ENCODE results near the gene MTNR1B.

The MTNR1B gene

GRCh38 chr11:92978271-92979111 is 9.0 kb downstream of the MTNR1B start:
- DNase-seq: no peak

- DNase-seq: no peak
These were observed 9.7 kb downstream of the MTNR1B start for GRCh38 chr11:92979176-92979575.

GRCh38 chr11:92980312-92980711 is 10.9 kb downstream of the MTNR1B start:
- DNase-seq: no peak

GRCh38 chr11:92981508-92982043 is 12.1 kb downstream of the MTNR1B start:
- no peak for DNase-seq

- no peak for DNase-seq
These were observed 17.1 kb downstream of the MTNR1B start for GRCh38 chr11:92986585-92986984.

GRCh38 chr11:92993004-92993403 is 23.6 kb downstream of the MTNR1B start:
- DNase-seq: no peak

- no peak for DNase-seq
These were observed 31.3 kb downstream of the MTNR1B start for GRCh38 chr11:93000511-93001476.

GRCh38 chr11:93001806-93002205 is 32.4 kb downstream of the MTNR1B start:
- no peak for DNase-seq

GRCh38 chr11:93002380-93002779 is 32.9 kb downstream of the MTNR1B start:
- no peak for DNase-seq

GRCh38 chr11:93005239-93005638 is 35.8 kb downstream of the MTNR1B start:
- DNase-seq: no peak

- DNase-seq: no peak
These were observed 44.2 kb downstream of the MTNR1B start for GRCh38 chr11:93013646-93014045.

GRCh38 chr11:93016595-93016994 is 47.1 kb downstream of the MTNR1B start:
- no peak for DNase-seq

GRCh38 chr11:93017821-93018690 is 48.6 kb downstream of the MTNR1B start:
- no peak for DNase-seq

- DNase-seq: no peak
These were observed 51.0 kb downstream of the MTNR1B start for GRCh38 chr11:93020248-93021046.

GRCh38 chr11:93024369-93024768 is 54.9 kb downstream of the MTNR1B start:
- no peak for DNase-seq

- no peak for DNase-seq
These were observed 56.3 kb downstream of the MTNR1B start for GRCh38 chr11:93025558-93026255.

GRCh38 chr11:93028960-93029522 is 59.6 kb downstream of the MTNR1B start:
- no peak for DNase-seq

- DNase-seq: no peak
These were observed 61.9 kb downstream of the MTNR1B start for GRCh38 chr11:93031386-93031785.

Measured in CD4-positive, alpha-beta T cell treated with Interleukin-17A for 4 hours (primary cell).